ENCODE data around the gene ACSF2.
"Not testable (repeated sequence)": the region's sequence is repeated elsewhere in the genome, so short reads cannot be mapped to it uniquely, and the experiment has no call there.

ACSF2 gene, protein sequence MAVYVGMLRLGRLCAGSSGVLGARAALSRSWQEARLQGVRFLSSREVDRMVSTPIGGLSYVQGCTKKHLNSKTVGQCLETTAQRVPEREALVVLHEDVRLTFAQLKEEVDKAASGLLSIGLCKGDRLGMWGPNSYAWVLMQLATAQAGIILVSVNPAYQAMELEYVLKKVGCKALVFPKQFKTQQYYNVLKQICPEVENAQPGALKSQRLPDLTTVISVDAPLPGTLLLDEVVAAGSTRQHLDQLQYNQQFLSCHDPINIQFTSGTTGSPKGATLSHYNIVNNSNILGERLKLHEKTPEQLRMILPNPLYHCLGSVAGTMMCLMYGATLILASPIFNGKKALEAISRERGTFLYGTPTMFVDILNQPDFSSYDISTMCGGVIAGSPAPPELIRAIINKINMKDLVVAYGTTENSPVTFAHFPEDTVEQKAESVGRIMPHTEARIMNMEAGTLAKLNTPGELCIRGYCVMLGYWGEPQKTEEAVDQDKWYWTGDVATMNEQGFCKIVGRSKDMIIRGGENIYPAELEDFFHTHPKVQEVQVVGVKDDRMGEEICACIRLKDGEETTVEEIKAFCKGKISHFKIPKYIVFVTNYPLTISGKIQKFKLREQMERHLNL

DNA sequence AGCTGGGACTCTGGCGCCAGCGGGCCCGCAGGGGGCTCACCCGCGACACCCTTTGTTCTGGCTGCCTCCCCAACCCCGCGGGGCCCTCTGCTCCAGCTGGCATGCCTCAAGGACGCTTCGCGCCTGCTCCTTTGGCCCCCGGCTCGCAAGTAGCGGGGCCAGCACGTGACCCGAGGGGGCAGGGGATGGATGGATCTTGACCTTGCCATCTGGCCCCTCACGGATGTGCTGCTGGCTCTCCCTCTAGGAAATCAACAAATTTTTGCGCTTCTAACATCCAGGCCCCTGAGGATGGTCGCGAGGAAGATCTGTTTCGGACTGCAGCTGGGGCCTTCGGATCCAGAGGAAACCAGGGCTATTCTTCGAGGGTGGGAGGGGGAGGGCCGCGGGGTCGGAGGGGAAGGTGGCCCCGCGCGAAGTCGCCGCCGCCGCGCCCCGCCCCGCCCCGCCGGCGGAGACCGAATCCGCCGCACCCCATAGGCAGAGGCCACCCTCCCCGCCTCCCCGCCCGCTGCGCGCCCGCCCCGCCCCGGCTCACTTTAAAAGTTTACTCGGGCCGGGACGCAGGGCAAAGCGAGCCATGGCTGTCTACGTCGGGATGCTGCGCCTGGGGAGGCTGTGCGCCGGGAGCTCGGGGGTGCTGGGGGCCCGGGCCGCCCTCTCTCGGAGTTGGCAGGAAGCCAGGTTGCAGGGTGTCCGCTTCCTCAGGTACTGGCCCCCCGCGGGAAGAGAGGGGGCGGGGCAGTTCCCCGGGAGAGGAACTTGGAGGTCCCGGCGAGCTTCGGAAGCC is at the start of gene ACSF2:
TSS of gene ACSF2 (plus strand) at position 537 of the 790 bp plus-strand sequence. CDS start at position 581, 44 bp downstream.
- DNase-seq (ENCODE audit: low read depth), result peak; percentile 53

DNA sequence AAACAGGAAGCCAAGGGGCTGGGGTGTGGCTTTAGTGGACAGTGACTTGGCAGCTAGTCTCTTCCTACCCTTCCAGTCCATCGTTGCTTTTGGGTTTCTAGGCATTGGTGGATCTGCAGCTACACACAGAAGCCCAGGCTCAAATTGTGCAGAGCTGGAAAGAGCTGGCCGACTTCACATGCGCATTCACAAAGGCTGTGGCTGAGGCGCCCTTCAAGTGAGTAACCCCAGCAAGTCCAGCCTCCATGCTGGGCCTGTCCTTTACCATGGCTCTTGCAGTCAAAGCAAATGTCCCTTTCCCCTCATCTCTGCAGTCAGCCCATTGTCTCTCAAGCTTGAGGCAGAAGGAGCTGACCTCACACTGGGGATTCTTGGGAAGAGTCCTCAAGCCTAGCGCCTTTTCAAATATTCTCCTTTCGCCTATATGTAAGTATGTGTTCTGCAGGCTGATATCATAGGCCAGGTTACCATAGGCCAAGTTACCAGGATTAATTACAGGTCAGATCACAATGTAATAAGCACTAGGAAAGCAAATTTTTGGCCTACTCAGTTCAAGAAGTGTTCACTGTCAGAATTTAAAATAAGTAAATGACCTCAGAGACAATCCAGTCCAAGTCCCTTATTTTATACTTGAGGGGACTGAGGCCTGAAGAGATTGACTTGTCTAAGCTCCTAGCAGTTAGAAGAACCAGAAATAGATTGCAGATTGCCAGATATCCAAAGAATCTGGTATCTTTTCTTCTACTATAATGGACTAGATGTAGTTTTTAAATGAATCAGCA is 46.5 kb upstream of the ACSF2 start:
- DNase-seq (ENCODE audit: low read depth), result no peak

DNA sequence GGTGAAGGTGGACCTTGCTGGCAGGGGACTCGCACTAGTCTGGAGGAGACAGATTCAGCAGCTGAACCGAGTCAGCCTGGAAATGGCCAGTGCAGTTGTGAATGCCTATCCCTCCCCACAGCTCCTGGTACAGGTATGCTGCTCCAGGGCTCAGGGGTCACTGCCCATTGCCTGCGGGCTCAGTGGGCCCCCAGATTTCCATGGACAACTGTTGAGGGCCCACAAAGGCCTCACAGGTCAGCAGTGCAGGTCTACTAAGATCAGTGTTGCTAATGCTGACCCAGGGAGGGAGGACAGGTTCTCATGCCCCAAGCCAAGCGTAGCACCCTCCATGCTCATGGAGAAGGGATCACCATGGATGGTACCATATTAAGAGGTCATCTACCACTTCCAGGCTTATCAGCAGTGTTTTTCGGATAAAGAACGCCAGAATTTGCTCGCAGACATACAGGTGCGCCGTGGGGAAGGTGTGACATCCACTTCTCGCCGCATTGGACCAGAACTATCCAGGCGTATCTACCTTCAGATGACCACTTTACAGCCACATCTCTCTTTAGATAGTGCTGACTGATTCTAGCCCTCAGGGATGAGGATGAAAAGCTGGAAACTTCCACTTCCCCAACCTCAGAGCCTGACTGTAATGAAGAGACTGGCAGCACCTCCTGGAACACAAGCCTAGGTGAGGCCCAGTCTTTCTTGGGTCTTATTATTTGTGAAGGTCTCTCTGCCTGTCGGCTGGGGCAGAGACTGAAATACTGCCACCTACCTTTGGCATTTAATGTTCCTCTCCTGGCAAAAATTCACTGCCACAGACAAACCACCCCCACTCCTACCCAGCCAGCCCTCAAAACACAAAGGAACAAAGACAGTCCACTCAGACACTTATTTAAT is 45.4 kb upstream of the ACSF2 start:
- DNase-seq (ENCODE audit: low read depth), result no peak

DNA sequence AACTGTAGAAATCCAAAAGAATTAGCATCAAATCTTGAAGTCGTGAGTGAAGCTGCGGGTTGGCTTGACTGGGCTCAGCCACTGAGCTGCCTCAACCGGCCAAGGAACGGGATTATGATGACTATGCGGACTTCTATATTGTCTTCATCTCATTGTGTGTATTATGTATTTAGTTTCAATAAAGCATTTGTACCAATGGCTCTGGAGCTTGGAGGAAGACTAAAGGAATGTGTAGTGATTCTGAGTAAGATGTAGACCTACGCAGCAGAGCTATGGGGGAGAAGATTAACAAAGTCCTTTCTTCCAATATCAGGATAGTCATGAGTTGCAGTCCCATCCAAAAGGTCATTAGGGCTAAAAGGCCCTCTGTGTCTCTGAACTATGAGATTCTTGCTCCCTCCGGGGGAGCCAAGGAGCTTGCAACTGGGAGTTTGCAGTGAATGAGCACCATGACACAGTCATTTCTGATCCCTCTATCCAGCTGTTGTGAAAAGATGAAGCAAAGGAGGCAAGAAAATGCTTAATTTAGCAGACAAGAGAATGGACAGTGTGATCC is 44.7 kb upstream of the ACSF2 start:
- DNase-seq (ENCODE audit: low read depth), result no peak

DNA sequence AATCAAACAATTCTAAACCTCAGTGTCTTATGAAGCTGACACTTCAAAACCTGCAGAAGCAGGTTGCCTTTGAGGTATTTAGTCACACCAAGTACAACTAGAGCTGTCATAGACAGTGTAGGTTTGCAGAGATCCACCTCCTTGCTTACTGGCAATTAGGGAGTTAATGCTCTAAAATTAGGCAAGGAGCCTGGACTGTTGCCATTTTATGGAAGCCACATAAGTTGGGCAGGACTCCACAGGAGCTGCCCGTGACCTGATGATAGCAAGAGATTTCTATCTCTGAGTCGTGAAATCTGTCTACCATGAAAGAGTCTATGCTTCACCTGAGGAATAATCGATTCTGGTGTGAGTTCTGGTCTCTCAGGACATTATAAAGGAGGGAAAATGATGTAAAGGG is 44.1 kb upstream of the ACSF2 start:
- DNase-seq (ENCODE audit: low read depth), result no peak

DNA sequence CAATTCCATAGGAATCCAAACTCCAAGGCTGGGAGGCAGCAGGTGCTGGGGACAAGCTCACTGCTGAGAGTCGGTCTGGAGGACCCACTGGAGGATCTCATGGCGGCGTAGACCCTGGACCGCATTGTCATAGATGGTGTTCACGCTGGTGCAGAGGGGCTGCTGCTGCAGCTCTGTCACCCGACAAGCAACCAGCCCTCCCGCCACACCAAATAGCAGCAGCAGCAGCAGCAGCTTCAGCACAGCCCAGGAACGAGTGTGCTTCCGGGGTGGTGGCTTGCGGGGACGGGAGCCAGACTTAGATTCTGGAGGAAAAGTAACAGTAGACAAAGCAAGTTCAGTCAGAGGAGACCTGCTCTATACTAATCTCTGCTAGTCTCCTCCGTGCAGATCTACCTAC is 43.1 kb upstream of the ACSF2 start:
- no peak for DNase-seq (ENCODE audit: low read depth)

DNA sequence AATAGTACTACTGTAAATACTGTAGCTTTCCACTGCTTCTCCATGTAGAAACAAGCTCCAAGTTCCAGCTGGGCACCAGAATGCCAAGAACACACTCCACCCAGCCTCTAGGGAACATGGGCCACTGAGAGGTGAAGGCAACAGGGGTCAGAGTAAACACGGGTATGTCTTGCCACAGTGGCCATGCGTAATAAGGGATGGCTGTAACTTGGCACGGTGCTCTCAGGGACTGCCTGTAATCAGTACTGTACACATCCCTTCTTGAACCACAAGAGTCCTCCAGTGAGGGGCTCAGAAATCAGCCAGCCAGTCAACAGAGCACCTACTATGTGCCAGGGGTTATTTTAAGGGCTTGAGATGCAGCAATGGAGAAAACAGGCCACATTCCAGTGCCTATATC is 39.5 kb upstream of the ACSF2 start:
- no peak for DNase-seq (ENCODE audit: low read depth)

DNA sequence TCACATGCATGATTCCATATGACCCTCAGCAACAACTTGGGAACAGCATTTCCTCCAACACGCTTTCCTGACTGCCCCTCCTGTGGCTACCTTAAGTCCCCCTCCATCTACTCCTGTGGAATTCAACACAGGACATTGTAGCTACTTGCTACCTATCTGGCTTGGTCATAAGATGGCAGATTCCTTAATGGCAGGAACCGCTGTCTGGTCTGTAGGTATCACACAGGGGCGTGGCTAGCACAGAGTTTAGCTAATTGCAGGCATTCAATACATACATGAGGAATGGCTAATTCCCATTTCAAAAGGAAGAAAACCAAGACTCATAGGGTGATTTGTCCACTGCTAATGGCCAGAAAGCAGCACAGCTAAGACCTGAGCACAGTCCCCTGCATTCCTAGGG is 37.3 kb upstream of the ACSF2 start:
- no peak for DNase-seq (ENCODE audit: low read depth)

DNA sequence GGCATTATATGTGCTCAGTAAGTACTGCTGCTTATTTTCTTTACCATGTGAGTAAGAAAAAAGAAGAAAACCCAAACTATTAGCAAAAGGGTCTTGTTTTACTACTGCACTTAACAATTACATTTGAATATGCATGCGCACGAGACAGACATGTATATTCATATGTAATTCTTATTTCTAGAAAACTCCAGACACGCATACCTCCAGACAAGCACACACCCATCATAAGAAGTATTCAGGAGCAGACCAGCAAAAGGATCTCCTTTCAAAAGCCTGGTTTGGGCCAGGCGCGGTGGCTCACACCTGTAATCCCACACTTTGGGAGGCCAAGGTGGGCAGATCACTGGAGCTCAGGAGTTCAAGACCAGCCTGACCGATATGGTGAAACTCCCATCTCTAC is 36.5 kb upstream of the ACSF2 start:
- DNase-seq (ENCODE audit: low read depth), result no peak

DNA sequence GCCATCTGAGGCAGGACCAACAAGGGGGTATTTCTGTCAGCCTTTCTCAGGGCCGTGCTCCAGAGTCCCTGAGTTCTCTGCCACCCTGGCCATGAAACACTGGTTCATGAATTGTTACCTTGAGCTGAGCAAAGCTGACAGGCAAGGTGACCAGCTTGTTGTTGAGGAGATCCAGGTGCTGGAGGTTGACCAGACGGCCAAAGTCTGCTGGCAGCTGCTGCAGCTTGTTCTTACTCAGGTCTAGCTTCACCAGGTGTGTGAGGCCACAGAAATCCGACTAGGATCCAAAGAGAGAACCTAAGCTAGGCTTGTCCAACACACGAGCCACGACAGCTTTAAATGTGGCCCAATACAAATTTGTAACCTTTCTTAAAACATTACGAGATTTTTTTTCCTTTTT is 33.4 kb upstream of the ACSF2 start:
- no peak for DNase-seq (ENCODE audit: low read depth)

DNA sequence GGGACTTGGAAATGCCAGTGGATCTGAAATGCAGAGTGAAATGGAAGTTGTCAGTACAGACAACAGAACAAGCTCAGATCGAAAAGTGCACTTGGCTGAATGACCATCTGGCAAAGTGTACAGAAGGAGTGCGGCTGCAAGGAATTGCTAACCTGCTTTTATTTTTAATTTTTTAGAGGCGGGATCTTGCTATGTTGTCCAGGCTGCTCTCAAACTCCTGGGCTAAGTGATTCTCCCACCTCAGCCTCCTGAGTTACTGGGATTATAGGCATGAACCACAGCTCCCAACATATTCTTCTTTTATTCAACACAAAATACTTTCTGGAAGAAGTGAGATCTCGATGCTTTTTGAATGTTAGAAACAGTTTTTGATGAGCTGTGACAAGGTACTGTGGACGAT is 32.3 kb upstream of the ACSF2 start:
- no peak for DNase-seq (ENCODE audit: low read depth)

DNA sequence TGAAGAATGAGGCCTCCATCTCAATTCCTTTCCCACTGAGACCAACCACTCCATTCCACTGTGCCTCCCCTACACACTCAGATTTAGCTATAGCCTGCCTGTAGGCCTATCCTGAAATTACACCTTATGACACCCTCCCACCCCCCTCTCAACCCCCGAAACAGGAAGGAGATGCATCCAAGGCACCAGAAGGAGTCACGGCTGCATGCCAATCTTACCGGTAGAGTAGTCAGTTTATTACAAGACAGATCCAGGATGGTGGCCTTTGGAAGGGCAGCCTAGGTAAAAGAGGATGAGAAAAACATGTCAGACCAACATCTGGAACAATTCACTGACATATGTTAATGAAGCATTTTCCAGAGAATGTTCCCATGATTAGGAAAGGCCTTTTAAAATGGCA is 31.3 kb upstream of the ACSF2 start:
- DNase-seq (ENCODE audit: low read depth), result no peak

DNA sequence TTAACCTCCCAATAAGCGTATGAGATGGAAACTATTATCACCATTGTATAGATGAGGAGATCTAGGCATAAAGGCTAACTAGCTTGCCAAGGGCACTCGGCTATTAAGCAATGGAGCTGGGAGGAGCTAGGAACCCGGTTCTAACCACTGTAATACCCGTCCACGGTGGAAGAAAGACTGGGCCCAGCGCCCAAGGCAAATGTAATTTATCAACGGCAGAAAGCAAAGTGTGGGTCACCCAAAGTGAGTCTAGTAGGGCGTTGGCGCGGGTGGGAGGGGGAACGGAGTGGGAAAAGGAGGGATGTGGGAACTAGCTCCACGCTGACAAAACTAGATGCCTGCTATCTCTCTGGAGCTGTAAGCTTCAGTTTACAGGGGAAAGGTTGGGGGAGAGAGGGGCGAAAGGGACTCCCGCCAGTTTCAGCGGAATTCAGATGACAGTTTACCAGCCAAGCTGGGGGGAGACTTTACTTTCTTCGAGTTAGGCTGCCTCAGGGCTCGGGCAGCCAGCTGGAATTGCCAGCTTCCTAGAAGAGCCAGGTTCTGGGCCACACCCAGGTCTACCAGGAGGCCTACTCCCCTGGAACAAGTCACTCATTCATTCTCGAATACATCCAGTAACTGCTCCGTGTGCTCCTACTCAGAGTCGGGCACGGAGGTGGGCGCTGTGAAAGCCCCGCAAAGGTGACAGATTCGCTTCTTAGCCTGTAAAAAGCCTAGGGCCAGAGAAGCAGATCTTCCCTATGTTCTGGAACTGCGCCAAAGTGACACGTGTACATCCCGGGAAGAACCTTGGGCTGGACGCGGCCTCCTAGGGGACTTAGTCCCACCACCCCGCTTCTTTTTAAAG is 29.5 kb upstream of the ACSF2 start:
- no peak for DNase-seq (ENCODE audit: low read depth)

DNA sequence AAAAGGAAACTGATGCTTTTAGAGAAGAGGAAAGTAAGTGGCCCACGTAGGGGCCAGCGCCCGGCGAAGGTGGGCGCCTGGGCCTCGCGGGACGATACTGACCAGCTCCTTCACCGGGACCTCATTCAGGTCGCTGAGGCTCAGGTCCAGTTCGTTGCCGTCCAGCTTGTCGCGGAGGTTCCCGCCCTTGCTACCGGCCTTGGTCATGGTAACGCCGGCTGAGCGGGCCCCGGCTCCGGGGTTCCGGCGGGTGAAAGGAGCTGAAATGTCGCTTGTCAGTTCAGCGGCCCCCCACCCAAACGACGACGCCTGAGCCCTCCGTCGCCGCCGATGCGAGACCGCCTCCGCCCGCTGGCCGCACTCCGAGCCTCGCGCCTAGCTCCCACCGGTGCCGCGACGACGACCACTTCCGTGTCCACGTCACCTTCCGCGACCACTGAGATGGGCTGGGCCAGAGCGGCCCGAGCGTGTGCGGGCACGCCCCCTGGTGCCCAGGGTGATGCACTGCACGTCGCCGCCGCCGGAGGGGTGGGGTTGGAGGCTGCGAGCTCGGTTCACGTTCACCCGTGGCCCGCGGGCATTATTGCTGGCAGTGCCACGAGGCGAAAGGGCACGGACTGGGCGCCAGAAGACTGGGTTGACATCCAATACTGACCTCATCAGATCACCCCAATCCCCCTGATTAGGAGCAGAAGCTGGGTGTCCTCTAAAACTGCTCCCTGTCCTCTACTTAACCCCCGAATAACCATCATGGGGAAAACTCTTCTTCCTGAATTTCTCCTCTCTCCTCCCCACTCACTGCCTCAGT is 28.7 kb upstream of the ACSF2 start, which contains the start of gene LRRC59:
TSS of gene LRRC59 (minus strand) at position 413 of the 808 bp plus-strand sequence. CDS start at position 207, 206 bp downstream.
- peak; percentile 86 for DNase-seq (ENCODE audit: low read depth)

DNA sequence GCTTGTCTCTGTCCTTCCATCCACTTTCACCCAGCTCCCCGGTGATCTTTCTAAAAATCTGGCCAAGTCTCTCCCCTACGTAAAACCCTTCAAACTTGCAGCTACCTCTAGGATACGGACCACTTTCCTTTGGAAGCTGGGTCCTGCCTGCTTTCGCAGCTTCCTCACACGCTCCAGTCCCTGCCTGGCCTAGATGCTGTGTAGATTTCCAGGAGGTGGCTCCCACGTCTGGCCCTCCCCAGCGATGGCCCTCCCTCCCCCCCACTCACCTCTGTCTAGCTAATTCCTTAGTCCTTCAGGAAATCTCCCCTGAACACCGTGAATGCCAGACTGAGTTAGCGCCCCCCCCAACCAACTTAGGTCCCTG is 28.1 kb upstream of the ACSF2 start:
- no peak for DNase-seq (ENCODE audit: low read depth)

DNA sequence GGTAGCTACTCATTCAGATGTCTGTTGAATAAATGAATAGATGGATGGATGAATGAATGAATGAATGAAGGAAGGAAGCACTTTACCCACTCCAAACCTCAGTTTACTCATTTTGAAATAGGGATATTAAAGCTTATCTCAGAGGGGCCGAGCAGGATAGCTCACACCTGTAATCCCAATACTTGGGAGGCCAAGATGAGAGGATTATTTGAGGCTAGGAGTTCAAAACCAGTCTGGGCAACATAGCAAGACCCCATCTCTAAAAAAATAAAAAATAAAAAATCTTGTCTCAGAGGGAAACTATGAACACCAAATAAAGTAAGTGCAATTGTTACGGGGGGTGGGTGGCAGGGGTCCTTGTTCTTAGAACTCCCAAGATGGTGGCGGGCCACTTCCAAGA is 27.3 kb upstream of the ACSF2 start:
- DNase-seq (ENCODE audit: low read depth), result not testable (repeated sequence)

DNA sequence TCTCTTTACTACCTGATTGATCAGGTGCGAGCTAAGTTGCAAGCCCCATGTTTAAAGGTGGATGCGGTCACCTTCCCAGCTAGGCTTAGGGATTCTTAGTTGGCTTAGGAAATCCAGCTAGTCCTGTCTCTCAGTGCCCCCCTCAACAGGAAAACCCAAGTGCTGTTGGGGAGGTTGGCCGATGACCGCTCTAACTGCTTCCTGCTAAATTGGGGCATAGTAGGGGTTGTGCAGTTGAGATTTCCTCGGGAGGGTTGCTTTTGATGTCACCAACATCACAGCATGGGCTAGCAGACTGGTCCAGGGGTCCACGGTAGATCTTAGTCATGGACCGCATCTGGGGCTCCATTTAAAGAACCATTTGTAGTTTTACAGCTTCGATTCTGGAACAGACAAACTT is 26.4 kb upstream of the ACSF2 start:
- not testable (repeated sequence) for DNase-seq (ENCODE audit: low read depth)

DNA sequence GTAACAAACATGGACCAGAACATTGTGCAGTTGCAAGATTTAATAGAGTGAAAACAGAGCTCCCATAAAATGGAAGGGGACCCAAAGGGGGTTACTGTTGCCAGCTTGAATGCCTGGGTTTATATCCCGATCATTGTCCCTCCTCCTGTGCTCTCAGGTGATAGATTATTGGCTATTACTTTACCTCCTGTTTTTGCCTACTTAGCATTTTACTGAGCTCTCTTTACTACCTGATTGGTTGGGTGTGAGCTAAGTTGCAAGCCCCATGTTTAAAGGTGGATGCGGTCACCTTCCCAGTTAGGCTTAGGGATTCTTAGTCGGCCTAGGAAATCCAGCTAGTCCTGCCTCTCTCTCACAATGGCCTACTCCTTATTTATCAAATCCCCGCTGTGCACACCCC is 20.7 kb upstream of the ACSF2 start:
- not testable (repeated sequence) for DNase-seq (ENCODE audit: low read depth)

DNA sequence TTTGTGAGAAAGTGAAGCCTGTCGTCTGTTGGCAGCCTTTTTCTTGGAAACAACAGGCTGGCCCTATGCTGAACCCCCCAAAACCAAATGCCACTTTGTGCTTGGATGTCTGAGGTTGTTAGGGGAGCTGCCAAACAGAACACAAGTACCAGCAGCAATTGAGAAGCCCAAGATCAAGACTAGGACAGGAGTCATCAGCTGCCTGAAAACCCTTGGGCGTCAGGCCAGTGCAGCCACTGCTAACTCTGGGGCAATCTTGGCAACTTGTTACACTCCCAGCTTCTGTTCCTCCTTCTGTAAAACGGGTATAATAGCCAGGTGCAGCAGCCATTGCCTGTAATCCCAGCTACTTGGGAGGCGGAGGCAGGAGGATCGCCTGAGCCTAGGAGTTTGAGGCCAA is 19.4 kb upstream of the ACSF2 start:
- no peak for DNase-seq (ENCODE audit: low read depth)

Measured in stimulated activated CD4-positive, alpha-beta T cell treated with anti-CD3 and anti-CD28 coated beads, Interleukin-2, amount 100 ng/mL, for 4 hours (primary cell).